ENCODE results near the gene CALD1. TPM values are rescaled to one million over a fixed set of nuclear protein-coding genes. Genes with fewer than 3 reads are reported as not detected.

CALD1 gene
- polyA plus RNA-seq, 2 of the 4 experiments (the other 2 are of a cell fraction): 136 to 150 TPM

GRCh38 chr7:134732728-134733127 lies 46.7 kb upstream of the CALD1 start (continued):
- no peak for TF ChIP-seq HMGXB4 (CRISPR knock-in tag; IDR thresholded peaks at IDR 0.05; ENCODE audit: borderline replicate concordance)
- TF ChIP-seq HOXB5 (CRISPR knock-in tag; IDR thresholded peaks at IDR 0.05): no peak
- TF ChIP-seq BHLHE40 (IDR thresholded peaks at IDR 0.05; ENCODE audit: low read depth, low read length): no peak

GRCh38 chr7:134736381-134736780 lies 43.1 kb upstream of the CALD1 start:
- H3K4me1 ChIP-seq: no peaks in the 10 kb centered on the region
- no peaks in the 10 kb centered on the region for H3K9me3 ChIP-seq
- POLR2A ChIA-PET: no interaction called here
- no peak overlapping the region for H3K27ac ChIP-seq
- no peak overlapping the region for H3K4me3 ChIP-seq
- H3K4me2 ChIP-seq: no peak overlapping the region
- WGBS (ENCODE audit: missing lambda C conversion rate): 63% methylated on average over 2 of the region's 2 CpGs
- TF ChIP-seq CHD2 (IDR thresholded peaks at IDR 0.05; ENCODE audit: low read length, partially characterized antibody): no peak
- TF ChIP-seq KDM1A (IDR thresholded peaks at IDR 0.05; ENCODE audit: low read depth): no peak
- no peak for TF ChIP-seq ZC3H11A (IDR thresholded peaks at IDR 0.05)
- TF ChIP-seq PHF8 (IDR thresholded peaks at IDR 0.05; ENCODE audit: borderline replicate concordance, low read depth): no peak
- TF ChIP-seq NFE2L2 (conservative IDR thresholded peaks at IDR 0.05; ENCODE audit: low read length): no peak
- no peak for TF ChIP-seq CEBPB (IDR thresholded peaks at IDR 0.05)
- no peak for TF ChIP-seq PBX3 (IDR thresholded peaks at IDR 0.05)
- no peak for TF ChIP-seq POLR2A (IDR thresholded peaks at IDR 0.05; ENCODE audit: low read length)
- no peak for TF ChIP-seq POLR2AphosphoS2 (conservative IDR thresholded peaks at IDR 0.05; ENCODE audit: low read length)
- no peak for DNase-seq (ENCODE audit: low read depth in 1 of 2, low spot score in 1 of 2)
- CTCF ChIA-PET: interaction anchor here (1.3 to 2.7 kb wide), 3 partner anchors 12 to 15 kb away, joined by 3 to 11 read pairs (median 3); no protein-coding TSS in a partner anchor
- ATAC-seq: no peak
- no peak for FAIRE-seq

- DNase-seq (ENCODE audit: low read depth in 1 of 2, low spot score in 1 of 2) (no peak), ATAC-seq (no peak), FAIRE-seq (no peak)
- Histone ChIP-seq H3K9me3 (no peaks in the 10 kb centered on the region), H3K4me1 (no peaks in the 10 kb centered on the region), H3K4me2 (no peak overlapping the region), H3K27ac (no peak overlapping the region), H3K4me3 (no peak overlapping the region)
- CTCF ChIA-PET: interaction anchor here (0.6 to 2.7 kb wide), 4 partner anchors 11 to 14 kb away, joined by 3 to 11 read pairs (median 4); no protein-coding TSS in a partner anchor
- TF ChIP-seq CHD4 (IDR thresholded peaks at IDR 0.05; ENCODE audit: borderline replicate concordance) (no peak), NFE2L2 (conservative IDR thresholded peaks at IDR 0.05; ENCODE audit: low read length) (no peak), ZSCAN20 (CRISPR knock-in tag; IDR thresholded peaks at IDR 0.05) (no peak), ELK1 (IDR thresholded peaks at IDR 0.05; ENCODE audit: low read depth, low read length) (no peak), CTCF (IDR thresholded peaks at IDR 0.05) (no peak), HOXA7 (CRISPR knock-in tag; IDR thresholded peaks at IDR 0.05) (no peak), HOXB5 (CRISPR knock-in tag; IDR thresholded peaks at IDR 0.05) (no peak)
- POLR2A ChIA-PET: no interaction called here
- WGBS (ENCODE audit: missing lambda C conversion rate): 48% methylated on average over 7 of the region's 7 CpGs
These were observed 41.7 kb upstream of the CALD1 start for GRCh38 chr7:134737566-134738345.

Data from A549 (cell line).